ENCODE results near the gene CNTN2. TPM values are rescaled to one million over a fixed set of nuclear protein-coding genes. Genes with fewer than 3 reads are reported as not detected.

Gene CNTN2, protein sequence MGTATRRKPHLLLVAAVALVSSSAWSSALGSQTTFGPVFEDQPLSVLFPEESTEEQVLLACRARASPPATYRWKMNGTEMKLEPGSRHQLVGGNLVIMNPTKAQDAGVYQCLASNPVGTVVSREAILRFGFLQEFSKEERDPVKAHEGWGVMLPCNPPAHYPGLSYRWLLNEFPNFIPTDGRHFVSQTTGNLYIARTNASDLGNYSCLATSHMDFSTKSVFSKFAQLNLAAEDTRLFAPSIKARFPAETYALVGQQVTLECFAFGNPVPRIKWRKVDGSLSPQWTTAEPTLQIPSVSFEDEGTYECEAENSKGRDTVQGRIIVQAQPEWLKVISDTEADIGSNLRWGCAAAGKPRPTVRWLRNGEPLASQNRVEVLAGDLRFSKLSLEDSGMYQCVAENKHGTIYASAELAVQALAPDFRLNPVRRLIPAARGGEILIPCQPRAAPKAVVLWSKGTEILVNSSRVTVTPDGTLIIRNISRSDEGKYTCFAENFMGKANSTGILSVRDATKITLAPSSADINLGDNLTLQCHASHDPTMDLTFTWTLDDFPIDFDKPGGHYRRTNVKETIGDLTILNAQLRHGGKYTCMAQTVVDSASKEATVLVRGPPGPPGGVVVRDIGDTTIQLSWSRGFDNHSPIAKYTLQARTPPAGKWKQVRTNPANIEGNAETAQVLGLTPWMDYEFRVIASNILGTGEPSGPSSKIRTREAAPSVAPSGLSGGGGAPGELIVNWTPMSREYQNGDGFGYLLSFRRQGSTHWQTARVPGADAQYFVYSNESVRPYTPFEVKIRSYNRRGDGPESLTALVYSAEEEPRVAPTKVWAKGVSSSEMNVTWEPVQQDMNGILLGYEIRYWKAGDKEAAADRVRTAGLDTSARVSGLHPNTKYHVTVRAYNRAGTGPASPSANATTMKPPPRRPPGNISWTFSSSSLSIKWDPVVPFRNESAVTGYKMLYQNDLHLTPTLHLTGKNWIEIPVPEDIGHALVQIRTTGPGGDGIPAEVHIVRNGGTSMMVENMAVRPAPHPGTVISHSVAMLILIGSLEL
- 1 to 10 TPM in 1 of 2 donors, not detected in 1; 5.1 TPM for total RNA-seq

DNA sequence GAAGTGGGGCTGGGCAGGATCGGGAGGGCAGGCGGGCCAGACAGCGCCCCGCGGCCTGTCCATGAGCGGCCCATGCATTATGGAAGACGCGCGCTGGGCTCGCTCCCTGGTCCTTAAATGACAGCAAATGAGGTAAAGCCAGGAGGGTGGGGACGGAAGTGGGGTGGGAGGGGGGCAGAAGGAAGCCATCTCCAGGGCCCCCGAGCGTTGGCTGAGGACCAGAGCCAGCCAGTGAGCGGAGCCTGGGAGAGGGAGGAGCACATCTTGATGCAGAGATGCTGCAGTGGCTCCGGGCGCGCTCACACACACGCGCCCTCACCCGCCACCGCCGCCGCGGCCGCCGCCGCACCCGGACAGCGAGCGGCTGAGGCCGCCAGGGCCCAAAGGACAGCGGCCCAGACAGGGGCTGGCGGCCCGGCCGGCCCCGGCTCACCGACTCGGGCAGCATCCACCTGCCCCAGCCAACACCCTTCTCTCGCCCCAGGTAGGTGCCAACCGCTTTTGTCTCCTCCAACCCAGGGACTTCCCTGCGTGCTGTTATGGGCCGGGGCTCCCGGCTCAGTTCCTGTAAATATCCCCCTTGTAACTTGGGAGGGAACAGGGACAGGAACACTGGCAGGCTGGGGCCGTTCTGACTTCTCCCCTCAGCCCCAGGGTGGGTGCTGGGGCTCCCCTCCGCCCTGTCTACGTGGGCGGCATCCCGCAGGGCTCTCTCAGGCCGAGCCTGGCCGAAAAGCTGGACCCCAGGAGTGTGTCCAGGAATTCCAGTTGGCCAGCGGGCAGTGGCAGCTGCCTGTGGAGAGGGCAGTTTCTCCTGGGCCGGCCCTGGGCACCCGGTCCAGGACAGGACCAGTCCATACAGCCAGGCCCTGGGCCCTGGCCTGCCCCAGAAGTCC, at the start of gene CNTN2:
Gene CNTN2 (plus strand): TSS at position 302 of the 896 bp plus-strand sequence. CDS start 9,974 bp downstream, outside the sequence.
- H3K27me3 ChIP-seq (replicated peaks; ENCODE audit: insufficient read depth), result peaks cover 18% of the 10 kb centered on the region
- TF ChIP-seq POLR2AphosphoS5 (IDR thresholded peaks at IDR 0.05) (no peak), POLR2A (IDR thresholded peaks at IDR 0.05) (no peak)
- TF ChIP-seq, protein P1, sequence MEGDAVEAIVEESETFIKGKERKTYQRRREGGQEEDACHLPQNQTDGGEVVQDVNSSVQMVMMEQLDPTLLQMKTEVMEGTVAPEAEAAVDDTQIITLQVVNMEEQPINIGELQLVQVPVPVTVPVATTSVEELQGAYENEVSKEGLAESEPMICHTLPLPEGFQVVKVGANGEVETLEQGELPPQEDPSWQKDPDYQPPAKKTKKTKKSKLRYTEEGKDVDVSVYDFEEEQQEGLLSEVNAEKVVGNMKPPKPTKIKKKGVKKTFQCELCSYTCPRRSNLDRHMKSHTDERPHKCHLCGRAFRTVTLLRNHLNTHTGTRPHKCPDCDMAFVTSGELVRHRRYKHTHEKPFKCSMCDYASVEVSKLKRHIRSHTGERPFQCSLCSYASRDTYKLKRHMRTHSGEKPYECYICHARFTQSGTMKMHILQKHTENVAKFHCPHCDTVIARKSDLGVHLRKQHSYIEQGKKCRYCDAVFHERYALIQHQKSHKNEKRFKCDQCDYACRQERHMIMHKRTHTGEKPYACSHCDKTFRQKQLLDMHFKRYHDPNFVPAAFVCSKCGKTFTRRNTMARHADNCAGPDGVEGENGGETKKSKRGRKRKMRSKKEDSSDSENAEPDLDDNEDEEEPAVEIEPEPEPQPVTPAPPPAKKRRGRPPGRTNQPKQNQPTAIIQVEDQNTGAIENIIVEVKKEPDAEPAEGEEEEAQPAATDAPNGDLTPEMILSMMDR (IDR thresholded peaks at IDR 0.05), result no peak
- no peak within 1 kb of the TSS for H3K4me3 ChIP-seq
- H3K36me3 ChIP-seq, result no peaks in the 10 kb centered on the region
- 12% methylated on average over 39 of the region's 53 CpGs for WGBS
- no peaks in the 10 kb centered on the region for H3K9me3 ChIP-seq
- intact Hi-C loops (cut with DNase I), result no loop called here
- DNase-seq (ENCODE audit: low spot score), result no peak
- no peaks in the 10 kb centered on the region for H3K4me1 ChIP-seq (replicated peaks)
- H3K27ac ChIP-seq, result no peak within 1 kb of the TSS

DNA sequence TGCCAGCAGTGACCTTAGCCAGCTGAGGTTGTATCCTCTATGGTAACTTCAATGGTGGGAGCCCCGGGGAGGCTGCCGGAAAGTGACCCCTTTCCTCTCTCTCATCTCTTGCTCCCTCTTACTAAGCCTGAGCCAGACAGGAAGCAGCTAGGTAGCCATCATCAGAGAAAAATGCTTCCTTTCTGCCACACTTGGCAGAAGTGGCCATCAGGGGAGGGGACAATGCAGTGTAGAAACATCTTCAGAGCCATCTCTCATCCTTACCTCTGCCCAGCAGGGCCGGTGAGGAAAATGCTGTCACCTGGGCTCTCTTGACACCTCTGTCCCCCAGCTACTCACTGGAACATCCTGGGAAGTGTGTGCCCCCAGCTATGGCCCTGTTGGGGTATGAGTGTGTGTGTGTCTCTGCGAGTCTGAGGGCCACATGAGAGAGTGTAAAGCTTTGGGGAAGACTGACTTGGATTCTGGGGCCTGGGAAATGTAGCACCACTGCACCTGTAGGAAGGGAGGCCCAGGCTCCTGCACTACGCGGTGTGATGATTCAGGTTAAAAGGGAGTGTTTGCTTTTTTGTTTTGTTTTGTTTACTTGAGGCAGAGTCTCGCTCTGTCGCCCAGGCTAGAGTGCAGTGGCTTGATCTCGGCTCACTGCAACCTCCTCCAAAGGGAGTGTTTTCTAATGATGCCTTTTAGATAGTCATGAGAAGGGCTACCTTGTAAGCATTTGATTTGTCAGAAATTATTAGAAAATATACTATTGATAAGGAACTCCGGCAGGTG, 48.7 kb upstream of the CNTN2 start:
- Histone ChIP-seq H3K4me3 (no peak overlapping the region), H3K27me3 (replicated peaks; ENCODE audit: insufficient read depth) (no peaks in the 10 kb centered on the region), H3K4me1 (replicated peaks) (no peaks in the 10 kb centered on the region), H3K27ac (no peak overlapping the region), H3K9me3 (no peaks in the 10 kb centered on the region), H3K36me3 (no peaks in the 10 kb centered on the region)
- 90% methylated on average over 10 of the region's 10 CpGs for WGBS
- TF ChIP-seq, protein P1 (IDR thresholded peaks at IDR 0.05), result no peak
- TF ChIP-seq POLR2A (IDR thresholded peaks at IDR 0.05), result no peak
- no peak for TF ChIP-seq POLR2AphosphoS5 (IDR thresholded peaks at IDR 0.05)
- intact Hi-C loops (cut with DNase I), result no loop called here
- DNase-seq (ENCODE audit: low spot score), result no peak

DNA sequence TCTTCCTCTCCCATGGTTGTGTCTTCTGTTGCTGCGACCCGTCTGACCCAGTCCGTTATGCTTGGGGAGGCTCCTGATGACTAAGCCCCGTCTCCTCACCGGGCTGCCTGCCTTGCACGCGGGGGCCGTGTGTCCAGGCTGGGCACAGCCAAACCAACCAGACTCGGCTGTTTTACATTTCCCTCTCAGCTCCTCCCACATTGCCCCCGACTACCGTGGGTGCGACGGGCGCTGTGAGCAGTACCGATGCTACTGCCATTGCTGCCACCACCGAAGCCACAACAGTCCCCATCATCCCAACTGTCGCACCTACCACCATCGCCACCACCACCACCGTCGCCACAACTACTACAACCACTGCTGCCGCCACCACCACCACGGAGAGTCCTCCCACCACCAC, 46.0 kb upstream of the CNTN2 start:
- no peaks in the 10 kb centered on the region for H3K36me3 ChIP-seq
- no peaks in the 10 kb centered on the region for H3K4me1 ChIP-seq (replicated peaks)
- DNase-seq (ENCODE audit: low spot score), result no peak
- H3K27me3 ChIP-seq (replicated peaks; ENCODE audit: insufficient read depth), result no peaks in the 10 kb centered on the region
- TF ChIP-seq, protein P1 (IDR thresholded peaks at IDR 0.05), result no peak
- TF ChIP-seq POLR2A (IDR thresholded peaks at IDR 0.05), result no peak
- no peak for TF ChIP-seq POLR2AphosphoS5 (IDR thresholded peaks at IDR 0.05)
- intact Hi-C loops (cut with DNase I), result no loop called here
- H3K27ac ChIP-seq, result no peak overlapping the region
- 87% methylated on average over 22 of the region's 22 CpGs for WGBS
- H3K9me3 ChIP-seq, result no peaks in the 10 kb centered on the region
- no peak overlapping the region for H3K4me3 ChIP-seq

Measured in prostate gland (tissue), 2 donors.